Right lung (tissue), 5 donors: ENCODE results near the gene PLAAT5. TPM values are rescaled to one million over a fixed set of nuclear protein-coding genes. Genes with fewer than 3 reads are reported as not detected.

Source experiments
- polyA plus RNA-seq, 5 donors: library from polyadenylated mRNA; unstranded; fragments of 120-200 nt; gene quantifications; one replicate each; pipeline versions ENCODE4 v1.2.1 to v1.2.3, GENCODE V29; 2013; ENCODE audit warnings: inconsistent platforms in 1 of 5, low replicate concordance in 1 of 5; ENCODE audit not compliant: insufficient read length in 5 of 5, insufficient read depth in 1 of 5

PLAAT5 gene
- polyA plus RNA-seq, 5 donors: 0.96 to 1.3 (median 1.1) TPM

Other genes with a start within 250 kb of the PLAAT5 start
- under 1 TPM; 0.05 to 0.61 (median 0.16) TPM for gene SLC22A25, start 247.6 kb downstream of the PLAAT5 start, polyA plus RNA-seq
- gene SLC22A9, start 121.4 kb downstream of the PLAAT5 start, polyA plus RNA-seq: under 1 TPM in 3 of 5 donors, not detected in 2; 0.08 to 0.60 (median 0.16) TPM
- gene LGALS12, start 14.9 kb upstream of the PLAAT5 start, polyA plus RNA-seq: under 1 TPM; 0.14 to 0.32 (median 0.27) TPM
- 10 to 100 TPM in 1 of 5 donors, 1 to 10 TPM in 4; 6.2 to 10.9 (median 7.7) TPM for gene PLAAT4, start 45.6 kb upstream of the PLAAT5 start, polyA plus RNA-seq
- under 1 TPM in 1 of 5 donors, not detected in 4; 0.14 TPM for gene PLAAT2, start 72.2 kb upstream of the PLAAT5 start, polyA plus RNA-seq
- gene PLAAT3, start 123.3 kb upstream of the PLAAT5 start, polyA plus RNA-seq: 10 to 100 TPM in 1 of 5 donors, 1 to 10 TPM in 4; 6.8 to 12.9 (median 8.9) TPM
- 10 to 100 TPM; 15.2 to 21.7 (median 19.0) TPM for gene ATL3, start 180.2 kb upstream of the PLAAT5 start, polyA plus RNA-seq
- gene RTN3, start 190.3 kb upstream of the PLAAT5 start, polyA plus RNA-seq: 100 to 1,000 TPM in 4 of 5 donors, 10 to 100 TPM in 1; 88.7 to 115 (median 112) TPM